Upper lobe of left lung (tissue), 6 donors: ENCODE data around the gene CCM2. TPM values are rescaled to one million over a fixed set of nuclear protein-coding genes. Genes with fewer than 3 reads are reported as not detected.

Experiments used
- ATAC-seq, 2 donors: fragments of 200-7000 bp; cut with Tn5 transposase; one replicate each; pipeline ENCODE4 v1.9.1; 2022; ENCODE audit warnings: mild to moderate bottlenecking in 2 of 2, moderate library complexity in 2 of 2; ENCODE audit not compliant: low FRiP score in 2 of 2
- DNase-seq, 2 donors: peaks; one replicate each; pipeline ENCODE4 v3.0.0-alpha.2; 2019 to 2020
- H3K27ac ChIP-seq, 4 donors: fragments of 200-600 bp; sonication (generic); one replicate each; pipeline ENCODE4 v1.5.1; 2016 to 2019
- H3K27me3 ChIP-seq, 4 donors: fragments of 200-600 bp; sonication (generic); one replicate each; pipeline ENCODE4 v1.5.1; 2017 to 2019
- H3K36me3 ChIP-seq, 4 donors: fragments of 200-600 bp; sonication (generic); one replicate each; pipeline ENCODE4 v1.5.1; 2016 to 2019
- H3K4me1 ChIP-seq, 4 donors: fragments of 200-600 bp; sonication (generic); one replicate each; pipeline ENCODE4 v1.5.1; 2018 to 2019
- H3K4me3 ChIP-seq, 4 donors: fragments of 200-600 bp; sonication (generic); one replicate each; pipeline ENCODE4 v1.5.1; 2017 to 2019; ENCODE audit warnings: mild to moderate bottlenecking in 2 of 4, moderate library complexity in 1 of 4
- H3K9me3 ChIP-seq, 4 donors: fragments of 200-600 bp; sonication (generic); one replicate each; pipeline ENCODE4 v1.5.1; 2018 to 2019
- EP300 ChIP-seq, 4 donors: sonication (generic); formaldehyde crosslinking; IDR thresholded peaks; one replicate each; pipeline ENCODE4 v1.5.1; 2017; ENCODE audit warnings: antibody characterized with exemption in 4 of 4, control low read depth in 2 of 4
- POLR2A ChIP-seq, 4 donors: fragments of 450-650 bp; IDR thresholded peaks; one replicate each; pipeline ENCODE4 v1.5.1; 2016 to 2017; ENCODE audit warnings: antibody characterized with exemption in 4 of 4, mild to moderate bottlenecking in 2 of 4
- POLR2AphosphoS5 ChIP-seq, 2 donors: sonication (generic); formaldehyde crosslinking; IDR thresholded peaks; one replicate each; pipeline ENCODE4 v1.5.1; 2017; ENCODE audit warnings: antibody characterized with exemption in 2 of 2
- WGBS, 2 donors: methylation state at CpG; one replicate each; pipeline ENCODE4 v1.1.5; 2017 to 2018; 5-methylcytosine and 5-hydroxymethylcytosine counted together
- total RNA-seq, 6 donors: library from RNA; depleted of rRNA in 4 of 6; stranded (reverse); fragments of >200 nt in 4 of 6; gene quantifications; one replicate each; pipeline versions ENCODE4 v1.1.0 to v1.2.1, GENCODE V29; 2016 to 2021
- TF ChIP-seq, protein P1 (sequence below), 6 experiments: fragments of 450-650 bp in 4 of 6; fragments of 200-600 bp in 2 of 6; sonication (generic) in 2 of 6; IDR thresholded peaks; one replicate each; pipeline ENCODE4 v1.5.1; 2016 to 2019; ENCODE audit warnings: antibody characterized with exemption in 6 of 6
- donor health status: DM: no; HTN: no; CAD: no; lungs with moderate emphysema.
- donor health status: DM: no; HTN: yes; CAD: no; lungs with severe emphysema.

Gene CCM2
- total RNA-seq, 6 donors from 2014 or later = 30.9 to 63.9 (median 46.8) TPM

DNA sequence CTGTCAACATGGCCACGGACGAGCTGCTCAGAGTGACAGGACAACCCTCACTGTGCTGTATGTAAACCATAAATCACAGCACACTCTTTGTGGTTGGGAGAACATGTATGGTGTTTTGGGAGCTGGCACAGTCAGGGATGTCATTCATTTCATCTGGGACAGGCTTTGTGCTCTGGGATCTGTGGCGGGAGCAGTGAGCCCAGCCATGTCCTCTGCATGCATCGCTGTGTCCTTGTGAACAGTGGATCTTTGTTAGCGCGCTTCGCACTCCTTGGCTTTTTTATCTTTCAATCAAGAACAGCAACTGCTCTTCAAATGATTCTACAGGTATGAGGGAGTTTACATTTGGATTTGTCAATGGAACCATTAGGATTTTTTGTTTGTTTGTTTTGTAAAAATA is 7.1 kb downstream of the CCM2 start:
- WGBS, 2 donors = 88% methylated on average over 5 to 7 of the region's 7 CpGs
- ATAC-seq (no peak), DNase-seq (no peak)
- Histone ChIP-seq H3K4me1 (peaks cover 0 to 13% (median 1%) of the 10 kb centered on the region in 4 donors), H3K4me3 (no peak overlapping the region), H3K36me3 (peaks cover 0 to 4% (median 1%) of the 10 kb centered on the region in 4 donors), H3K27me3 (no peaks in the 10 kb centered on the region), H3K27ac (no peak overlapping the region), H3K9me3 (no peaks in the 10 kb centered on the region)
- TF ChIP-seq, protein P1, sequence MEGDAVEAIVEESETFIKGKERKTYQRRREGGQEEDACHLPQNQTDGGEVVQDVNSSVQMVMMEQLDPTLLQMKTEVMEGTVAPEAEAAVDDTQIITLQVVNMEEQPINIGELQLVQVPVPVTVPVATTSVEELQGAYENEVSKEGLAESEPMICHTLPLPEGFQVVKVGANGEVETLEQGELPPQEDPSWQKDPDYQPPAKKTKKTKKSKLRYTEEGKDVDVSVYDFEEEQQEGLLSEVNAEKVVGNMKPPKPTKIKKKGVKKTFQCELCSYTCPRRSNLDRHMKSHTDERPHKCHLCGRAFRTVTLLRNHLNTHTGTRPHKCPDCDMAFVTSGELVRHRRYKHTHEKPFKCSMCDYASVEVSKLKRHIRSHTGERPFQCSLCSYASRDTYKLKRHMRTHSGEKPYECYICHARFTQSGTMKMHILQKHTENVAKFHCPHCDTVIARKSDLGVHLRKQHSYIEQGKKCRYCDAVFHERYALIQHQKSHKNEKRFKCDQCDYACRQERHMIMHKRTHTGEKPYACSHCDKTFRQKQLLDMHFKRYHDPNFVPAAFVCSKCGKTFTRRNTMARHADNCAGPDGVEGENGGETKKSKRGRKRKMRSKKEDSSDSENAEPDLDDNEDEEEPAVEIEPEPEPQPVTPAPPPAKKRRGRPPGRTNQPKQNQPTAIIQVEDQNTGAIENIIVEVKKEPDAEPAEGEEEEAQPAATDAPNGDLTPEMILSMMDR (IDR thresholded peaks at IDR 0.05) = no peak
- TF ChIP-seq EP300 (IDR thresholded peaks at IDR 0.05) (no peak), POLR2AphosphoS5 (IDR thresholded peaks at IDR 0.05) (no peak)

DNA sequence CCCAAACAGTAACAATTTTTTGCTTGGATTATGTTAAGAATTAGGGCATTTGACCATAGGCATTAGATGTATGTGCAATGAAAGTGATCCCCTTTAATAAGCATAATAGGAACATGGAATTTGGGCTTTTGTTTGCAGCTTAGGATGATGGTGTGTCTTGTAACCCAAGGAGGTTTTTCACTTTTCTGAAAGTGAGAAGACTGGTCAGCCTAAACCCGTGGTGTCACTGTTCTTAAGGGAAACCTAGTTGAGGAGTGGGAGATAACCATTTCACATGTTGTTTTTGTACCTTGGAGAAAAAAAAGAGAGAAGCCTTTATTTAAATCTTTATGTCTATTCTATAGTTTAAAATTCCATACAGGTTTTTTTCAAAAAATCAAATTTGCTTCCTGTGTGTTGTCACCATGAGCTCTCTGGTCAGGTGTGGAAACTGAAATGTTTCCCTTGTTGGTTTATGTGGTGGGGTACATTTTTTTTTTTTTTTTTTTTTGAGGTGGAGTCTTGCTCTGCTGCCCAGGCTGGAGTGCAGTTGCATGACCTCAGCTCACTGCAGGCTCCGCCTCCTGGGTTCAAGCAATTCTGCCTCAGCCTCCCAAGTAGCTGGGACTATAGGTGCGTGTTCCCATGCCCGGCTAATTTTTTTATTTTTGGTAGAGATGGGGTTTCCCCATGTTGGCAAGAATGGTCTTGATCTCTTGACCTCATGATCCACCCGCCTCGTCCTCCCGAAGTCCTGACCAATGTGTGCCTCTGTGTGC is 7.7 kb downstream of the CCM2 start:
- 93 to 97% methylated on average over 7 of the region's 7 CpGs for WGBS, 2 donors
- DNase-seq = no peak
- no peaks in the 10 kb centered on the region for H3K27me3 ChIP-seq
- H3K27ac ChIP-seq = no peak overlapping the region
- no peaks in the 10 kb centered on the region for H3K9me3 ChIP-seq
- H3K4me1 ChIP-seq = peaks cover 0 to 7% (median 0%) of the 10 kb centered on the region in 4 donors
- H3K36me3 ChIP-seq = peaks cover 0 to 3% (median under 1%) of the 10 kb centered on the region in 4 donors
- no peak overlapping the region for H3K4me3 ChIP-seq
- TF ChIP-seq EP300 (IDR thresholded peaks at IDR 0.05) (no peak), POLR2A (IDR thresholded peaks at IDR 0.05) (no peak), POLR2AphosphoS5 (IDR thresholded peaks at IDR 0.05) (no peak)
- TF ChIP-seq, protein P1 (IDR thresholded peaks at IDR 0.05) = no peak
- no peak for ATAC-seq

GRCh38 chr7:45013465-45013967 is 13.5 kb downstream of the CCM2 start:
- ATAC-seq = no peak
- Histone ChIP-seq H3K27ac (no peak overlapping the region), H3K27me3 (no peaks in the 10 kb centered on the region), H3K9me3 (no peaks in the 10 kb centered on the region), H3K36me3 (no peaks in the 10 kb centered on the region), H3K4me3 (no peak overlapping the region), H3K4me1 (peaks cover 0 to 13% (median 0%) of the 10 kb centered on the region in 4 donors)
- DNase-seq = no peak
- TF ChIP-seq, protein P1 (IDR thresholded peaks at IDR 0.05) = no peak
- TF ChIP-seq EP300 (IDR thresholded peaks at IDR 0.05) (no peak), POLR2A (IDR thresholded peaks at IDR 0.05) (no peak)
- 66% methylated on average over 2 of the region's 2 CpGs for WGBS, 2 donors

- ATAC-seq (no peak), DNase-seq (no peak)
- Histone ChIP-seq H3K4me3 (no peak overlapping the region), H3K9me3 (no peaks in the 10 kb centered on the region), H3K27ac (no peak overlapping the region), H3K36me3 (peaks cover 0 to 6% (median 0%) of the 10 kb centered on the region in 4 donors), H3K27me3 (no peaks in the 10 kb centered on the region), H3K4me1 (peaks cover 0 to 13% (median 0%) of the 10 kb centered on the region in 4 donors)
- WGBS, 2 donors = 67 to 88% methylated on average over 1 of the region's 1 CpG
- TF ChIP-seq POLR2AphosphoS5 (IDR thresholded peaks at IDR 0.05) (no peak), EP300 (IDR thresholded peaks at IDR 0.05) (no peak), POLR2A (IDR thresholded peaks at IDR 0.05) (no peak)
- TF ChIP-seq, protein P1 (IDR thresholded peaks at IDR 0.05) = no peak
These were observed 15.3 kb downstream of the CCM2 start for GRCh38 chr7:45015313-45015712.
